Thoracic aorta (tissue), 2 donors: Measurements from ENCODE around the gene TTC23L. TPM values are rescaled to one million over a fixed set of nuclear protein-coding genes. Genes with fewer than 3 reads are reported as not detected.
A peak's percentile ranks its signal among the peaks of the same experiment; 100 is the strongest.

Experiments used
- ATAC-seq: fragments of 150-250 bp; one replicate; pipeline ENCODE4 v1.8.0; 2017; ENCODE audit warnings: low read depth; ENCODE audit not compliant: insufficient number of reproducible peaks, low FRiP score
- DNase-seq: peaks from one replicate; pipeline ENCODE4 v3.0.0-alpha.2; 2020; ENCODE audit warnings: low spot score
- H3K27ac ChIP-seq, 2 donors: fragments of 200-600 bp; sonication (generic); 1 replicate in 1 of 2; 2 replicates in 1 of 2; pipeline ENCODE4 v1.5.1; 2016; ENCODE audit warnings: mild to moderate bottlenecking in 2 of 2, moderate library complexity in 2 of 2
- H3K27me3 ChIP-seq: fragments of 200-600 bp; sonication (generic); replicated peaks from 2 replicates; pipeline ENCODE4 v1.6.0; 2016; ENCODE audit warnings: mild to moderate bottlenecking; ENCODE audit not compliant: insufficient read depth
- H3K36me3 ChIP-seq: fragments of 200-600 bp; sonication (generic); one replicate; pipeline ENCODE4 v1.5.1; 2016
- H3K4me1 ChIP-seq, 2 donors: fragments of 200-600 bp; sonication (generic); 1 replicate in 1 of 2; 2 replicates in 1 of 2; pipeline versions ENCODE4 v1.5.1 to v1.6.0; 2016; ENCODE audit warnings: low read depth in 2 of 2, mild to moderate bottlenecking in 1 of 2; ENCODE audit not compliant: control insufficient read depth in 1 of 2
- H3K4me3 ChIP-seq: fragments of 200-600 bp; sonication (generic); 2 replicates; pipeline ENCODE4 v1.5.1; 2016; ENCODE audit warnings: mild to moderate bottlenecking
- H3K9me3 ChIP-seq: fragments of 200-600 bp; sonication (generic); 2 replicates; pipeline ENCODE4 v1.5.1; 2016
- total RNA-seq, 2 donors: library from RNA; depleted of rRNA; stranded (reverse); fragments of >200 nt; gene quantifications; one replicate each; pipeline versions ENCODE4 v1.1.0 to v1.2.3, GENCODE V29; 2016
- TF ChIP-seq, protein P1 (sequence below): fragments of 200-600 bp; sonication (generic); IDR thresholded peaks from one replicate; pipeline ENCODE4 v1.5.1; 2019; ENCODE audit warnings: antibody characterized with exemption

TTC23L gene
- total RNA-seq, 2 donors from 2014 or later: 3.7 TPM; not detected in 1

DNA sequence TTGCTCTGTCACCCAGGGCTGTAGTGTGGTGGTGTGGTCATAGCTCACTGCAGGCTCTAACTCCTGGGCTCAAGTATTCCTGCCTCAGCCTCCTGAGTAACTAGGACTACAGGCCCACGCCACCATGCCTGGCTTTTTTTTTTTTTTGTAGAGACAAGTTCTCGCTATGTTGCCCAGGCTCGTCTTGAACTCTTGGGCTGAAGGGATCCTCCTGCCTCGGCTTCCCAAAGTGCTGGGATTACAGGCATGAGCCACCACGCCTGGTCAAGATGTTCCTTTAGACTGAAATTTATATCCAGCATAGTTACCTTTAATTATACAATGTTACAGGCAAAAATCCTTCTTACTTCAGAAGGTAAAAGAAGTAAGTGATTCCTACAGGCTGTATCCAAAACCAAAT is 88.8 kb downstream of the TTC23L start:
- Histone ChIP-seq H3K27me3 (no peaks in the 10 kb centered on the region), H3K27ac (no peak overlapping the region), H3K4me3 (no peak overlapping the region), H3K9me3 (no peaks in the 10 kb centered on the region), H3K36me3 (peaks cover 11% of the 10 kb centered on the region), H3K4me1 (peaks cover 18 to 25% of the 10 kb centered on the region in 2 donors)
- DNase-seq (no peak), ATAC-seq (no peak)
- TF ChIP-seq, protein P1, sequence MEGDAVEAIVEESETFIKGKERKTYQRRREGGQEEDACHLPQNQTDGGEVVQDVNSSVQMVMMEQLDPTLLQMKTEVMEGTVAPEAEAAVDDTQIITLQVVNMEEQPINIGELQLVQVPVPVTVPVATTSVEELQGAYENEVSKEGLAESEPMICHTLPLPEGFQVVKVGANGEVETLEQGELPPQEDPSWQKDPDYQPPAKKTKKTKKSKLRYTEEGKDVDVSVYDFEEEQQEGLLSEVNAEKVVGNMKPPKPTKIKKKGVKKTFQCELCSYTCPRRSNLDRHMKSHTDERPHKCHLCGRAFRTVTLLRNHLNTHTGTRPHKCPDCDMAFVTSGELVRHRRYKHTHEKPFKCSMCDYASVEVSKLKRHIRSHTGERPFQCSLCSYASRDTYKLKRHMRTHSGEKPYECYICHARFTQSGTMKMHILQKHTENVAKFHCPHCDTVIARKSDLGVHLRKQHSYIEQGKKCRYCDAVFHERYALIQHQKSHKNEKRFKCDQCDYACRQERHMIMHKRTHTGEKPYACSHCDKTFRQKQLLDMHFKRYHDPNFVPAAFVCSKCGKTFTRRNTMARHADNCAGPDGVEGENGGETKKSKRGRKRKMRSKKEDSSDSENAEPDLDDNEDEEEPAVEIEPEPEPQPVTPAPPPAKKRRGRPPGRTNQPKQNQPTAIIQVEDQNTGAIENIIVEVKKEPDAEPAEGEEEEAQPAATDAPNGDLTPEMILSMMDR: no peak

DNA sequence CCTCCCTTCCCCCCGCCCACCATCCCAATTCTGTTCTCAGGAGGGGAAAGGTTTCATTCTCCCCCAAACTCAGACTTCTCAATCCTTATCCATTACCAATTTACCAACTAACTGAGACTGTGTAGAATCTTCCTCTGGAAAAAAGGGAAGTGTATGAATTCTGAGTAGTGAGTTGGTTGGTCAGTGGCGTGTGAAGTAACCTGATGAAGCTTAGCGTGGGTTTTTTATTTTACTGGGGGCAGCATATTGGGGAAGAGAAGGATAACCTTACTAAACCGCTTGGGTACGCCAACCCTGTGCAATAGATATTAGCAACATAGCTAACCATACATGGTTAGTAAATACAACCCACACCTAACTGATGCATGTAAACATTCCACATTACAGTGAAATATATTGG is 89.3 kb downstream of the TTC23L start:
- no peaks in the 10 kb centered on the region for H3K9me3 ChIP-seq
- H3K27ac ChIP-seq: no peak overlapping the region
- no peak for DNase-seq
- TF ChIP-seq, protein P1: no peak
- no peak for ATAC-seq
- H3K4me1 ChIP-seq: peaks cover 18 to 25% of the 10 kb centered on the region in 2 donors
- no peaks in the 10 kb centered on the region for H3K27me3 ChIP-seq
- H3K4me3 ChIP-seq: no peak overlapping the region
- peaks cover 11% of the 10 kb centered on the region for H3K36me3 ChIP-seq

DNA sequence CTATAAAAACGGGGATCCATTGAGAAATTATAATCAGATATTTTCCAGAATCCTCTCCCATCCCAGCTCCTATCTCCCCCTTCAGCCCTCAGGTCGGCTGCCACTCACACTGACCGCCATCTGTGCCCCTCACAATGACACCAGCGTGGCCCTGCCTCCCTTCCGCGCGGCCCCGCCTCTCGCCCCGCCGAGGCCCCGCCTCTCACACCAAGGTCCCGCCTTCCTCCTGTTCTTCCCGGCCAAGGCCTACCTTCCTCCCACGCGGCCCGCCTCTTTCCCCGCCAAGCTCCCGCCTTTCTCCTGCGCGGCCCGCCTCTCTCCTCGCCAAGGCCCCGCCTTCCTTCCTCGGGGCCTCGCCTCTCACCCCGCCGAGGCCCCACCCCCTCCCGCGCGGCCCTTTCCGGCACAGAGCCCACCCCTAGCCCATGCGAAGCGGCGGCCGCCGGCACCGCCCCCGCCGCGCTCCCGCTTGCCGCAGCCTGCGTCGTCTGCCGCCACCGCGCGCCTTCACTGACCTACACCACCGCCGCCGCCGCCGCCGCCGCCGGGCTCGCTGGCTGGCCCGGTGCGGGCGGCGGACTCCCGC is 90.3 kb downstream of the TTC23L start, which contains the start of gene DNAJC21:
TSS of gene DNAJC21 (plus strand) at position 426 of the 586 bp plus-strand sequence. CDS start 261 bp downstream, outside the sequence.
- peak; percentile 91 for DNase-seq

DNA sequence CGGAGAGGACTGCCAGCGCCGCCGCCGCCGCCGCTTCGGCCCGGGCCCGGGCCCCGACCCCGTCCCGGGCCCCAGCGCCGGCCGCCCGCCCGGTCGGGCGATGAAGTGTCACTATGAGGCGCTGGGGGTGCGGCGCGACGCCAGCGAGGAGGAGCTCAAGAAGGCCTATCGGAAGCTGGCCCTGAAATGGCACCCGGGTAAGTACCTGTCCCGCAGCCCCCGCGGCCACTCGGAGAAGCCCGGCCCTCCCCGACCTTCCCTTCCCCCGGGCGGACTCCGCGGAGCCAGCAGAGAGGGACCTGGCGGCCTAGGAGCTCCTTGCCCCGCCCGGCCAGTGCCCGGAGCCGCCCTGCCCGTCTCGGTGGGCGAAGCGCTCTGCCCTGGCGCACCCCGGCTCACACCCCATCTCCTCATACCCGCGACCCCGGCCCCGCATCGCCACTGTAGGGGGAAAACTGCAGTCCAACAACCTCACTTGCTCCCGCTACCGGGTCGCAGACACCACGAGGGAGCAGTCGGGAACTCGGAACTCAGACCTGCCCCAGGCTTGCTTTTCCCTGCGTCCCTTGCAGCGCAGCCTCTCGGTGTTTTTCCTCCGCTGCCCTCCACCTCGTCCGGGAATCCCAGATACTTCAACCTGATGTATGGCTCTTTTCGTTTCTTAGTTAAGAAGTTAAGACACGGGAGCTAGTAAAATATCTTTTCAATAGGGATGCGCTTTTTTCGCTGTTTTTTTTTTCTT is 90.9 kb downstream of the TTC23L start:
- TF ChIP-seq, protein P1: no peak
- Histone ChIP-seq H3K9me3 (no peaks in the 10 kb centered on the region), H3K27me3 (no peaks in the 10 kb centered on the region), H3K36me3 (peaks cover 11% of the 10 kb centered on the region), H3K27ac (peak overlapping the region; percentile 88 to 92), H3K4me1 (peaks cover 12 to 25% of the 10 kb centered on the region in 2 donors), H3K4me3 (peak overlapping the region; percentile 81)
- ATAC-seq (peak; percentile 76), DNase-seq (peak; percentile 69)

More for the DNA sequence above, 90.3 kb downstream of the TTC23L start, which contains the start of gene DNAJC21:
- ATAC-seq: peak; percentile 96
- TF ChIP-seq, protein P1: no peak
- Histone ChIP-seq H3K9me3 (no peaks in the 10 kb centered on the region), H3K27me3 (no peaks in the 10 kb centered on the region), H3K4me1 (peaks cover 13 to 25% of the 10 kb centered on the region in 2 donors), H3K36me3 (peaks cover 11% of the 10 kb centered on the region), H3K4me3 (peak within 1 kb of the TSS; percentile 81), H3K27ac (peak within 1 kb of the TSS; percentile 88 to 92)

DNA sequence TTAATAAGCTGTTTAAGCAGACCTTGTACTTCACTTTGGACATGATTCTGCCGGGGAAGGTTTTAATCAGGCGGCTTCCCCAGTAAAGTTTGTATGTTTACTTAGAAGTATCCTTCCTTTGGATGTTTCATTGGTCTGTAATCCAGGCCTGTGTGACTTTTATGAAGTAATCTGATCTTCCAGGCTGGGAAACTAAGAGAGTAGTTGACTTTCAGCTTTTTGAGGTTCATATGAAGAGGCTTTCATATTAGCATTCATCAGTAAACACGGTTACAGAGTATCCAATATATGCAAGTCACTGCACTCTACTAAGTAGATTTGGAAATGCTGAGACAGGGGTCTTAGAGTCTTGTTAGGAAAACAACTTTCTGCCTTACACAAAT is 91.5 kb downstream of the TTC23L start:
- no peaks in the 10 kb centered on the region for H3K27me3 ChIP-seq
- peaks cover 12 to 25% of the 10 kb centered on the region in 2 donors for H3K4me1 ChIP-seq
- ATAC-seq (no peak), DNase-seq (no peak)
- H3K4me3 ChIP-seq: peak overlapping the region; percentile 81
- H3K36me3 ChIP-seq: peaks cover 7% of the 10 kb centered on the region
- TF ChIP-seq, protein P1: no peak
- H3K9me3 ChIP-seq: no peaks in the 10 kb centered on the region
- H3K27ac ChIP-seq: peak overlapping the region; percentile 88 to 92
